Stimulated activated memory B cell treated with anti-CD40 and anti-IgM and Interleukin-4, amounts not matched to agents 10 μg/mL and 1 μg/mL and 100 μg/mL, for 72 hours (primary cell): ENCODE measurements around the gene CRELD2.
A peak's percentile ranks its signal among the peaks of the same experiment; 100 is the strongest.

Source experiments
- ATAC-seq: fragments of 150-1000 bp; cut with Tn5 transposase; 2 replicates; pipeline ENCODE4 v1.10.0; 2021
- H3K27ac Mint-ChIP-seq: one replicate; pipeline ENCODE4 v1.8.0; 2022; ENCODE audit warnings: mild to moderate bottlenecking, mixed read lengths
- H3K27me3 Mint-ChIP-seq: one replicate; pipeline ENCODE4 v1.8.0; 2022; ENCODE audit warnings: mixed read lengths
- H3K36me3 Mint-ChIP-seq: one replicate; pipeline ENCODE4 v1.8.0; 2022; ENCODE audit warnings: mixed read lengths
- H3K4me1 Mint-ChIP-seq: one replicate; pipeline ENCODE4 v1.8.0; 2022; ENCODE audit warnings: mixed read lengths
- H3K4me3 Mint-ChIP-seq: one replicate; pipeline ENCODE4 v1.8.0; 2022; ENCODE audit warnings: mild to moderate bottlenecking, moderate library complexity, mixed read lengths
- H3K9me3 Mint-ChIP-seq: one replicate; pipeline ENCODE4 v1.8.0; 2022; ENCODE audit warnings: mixed read lengths

Gene CRELD2

GRCh38 chr22:49950396-49950994 is 32.1 kb downstream of the CRELD2 start:
- peaks cover 28% of the 10 kb centered on the region for H3K4me1 Mint-ChIP-seq
- peak overlapping the region; percentile 90 for H3K27ac Mint-ChIP-seq
- no peaks in the 10 kb centered on the region for H3K36me3 Mint-ChIP-seq

DNA sequence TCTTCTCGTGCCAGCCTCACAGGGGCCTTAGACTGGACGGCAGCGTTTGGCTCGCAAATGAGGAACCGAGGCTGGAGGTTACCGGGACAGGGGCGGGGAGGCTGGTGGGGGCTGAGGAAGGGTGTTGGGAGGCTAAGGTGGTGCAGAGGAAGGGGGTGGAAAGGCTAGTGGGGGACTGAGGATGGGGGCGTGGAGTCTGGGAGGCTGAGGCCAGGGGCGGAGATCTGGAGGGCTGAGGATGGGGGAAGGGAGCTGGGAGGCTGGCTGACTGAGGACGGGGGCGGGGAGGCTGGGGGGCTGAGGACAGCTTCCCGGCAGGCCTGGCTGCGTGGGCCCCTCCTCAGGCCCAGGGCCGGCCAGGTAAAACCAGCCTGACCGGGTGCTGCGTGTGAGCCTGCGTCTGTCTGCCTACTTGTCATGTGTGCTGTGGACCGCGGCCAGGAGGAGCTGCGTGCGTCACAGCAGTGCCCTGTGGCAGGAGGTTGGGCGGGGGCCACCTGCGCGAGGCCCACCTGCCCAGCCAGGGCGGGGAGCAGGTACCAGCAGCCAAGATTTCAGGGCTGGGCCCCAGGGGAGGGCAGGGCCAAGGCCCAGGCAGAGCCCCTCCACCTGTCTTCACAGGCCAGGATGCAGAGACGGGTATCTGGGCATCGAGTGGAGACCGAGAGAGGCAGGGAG is 32.7 kb downstream of the CRELD2 start:
- peak; percentile 67 for ATAC-seq
- Mint-ChIP-seq H3K4me1 (peaks cover 28% of the 10 kb centered on the region), H3K27me3 (no peaks in the 10 kb centered on the region), H3K4me3 (no peak overlapping the region), H3K9me3 (no peaks in the 10 kb centered on the region), H3K36me3 (no peaks in the 10 kb centered on the region), H3K27ac (peak overlapping the region; percentile 90)

More at GRCh38 chr22:49950396-49950994, 32.1 kb downstream of the CRELD2 start:
- H3K4me3 Mint-ChIP-seq: no peak overlapping the region
- H3K27me3 Mint-ChIP-seq: no peaks in the 10 kb centered on the region
- H3K9me3 Mint-ChIP-seq: no peaks in the 10 kb centered on the region
- ATAC-seq: peak; percentile 25

GRCh38 chr22:49951678-49951985 is 33.2 kb downstream of the CRELD2 start:
- Mint-ChIP-seq H3K4me3 (no peak overlapping the region), H3K36me3 (no peaks in the 10 kb centered on the region), H3K27me3 (no peaks in the 10 kb centered on the region), H3K4me1 (peaks cover 28% of the 10 kb centered on the region), H3K9me3 (no peaks in the 10 kb centered on the region), H3K27ac (peak overlapping the region; percentile 90)
- no peak for ATAC-seq

DNA sequence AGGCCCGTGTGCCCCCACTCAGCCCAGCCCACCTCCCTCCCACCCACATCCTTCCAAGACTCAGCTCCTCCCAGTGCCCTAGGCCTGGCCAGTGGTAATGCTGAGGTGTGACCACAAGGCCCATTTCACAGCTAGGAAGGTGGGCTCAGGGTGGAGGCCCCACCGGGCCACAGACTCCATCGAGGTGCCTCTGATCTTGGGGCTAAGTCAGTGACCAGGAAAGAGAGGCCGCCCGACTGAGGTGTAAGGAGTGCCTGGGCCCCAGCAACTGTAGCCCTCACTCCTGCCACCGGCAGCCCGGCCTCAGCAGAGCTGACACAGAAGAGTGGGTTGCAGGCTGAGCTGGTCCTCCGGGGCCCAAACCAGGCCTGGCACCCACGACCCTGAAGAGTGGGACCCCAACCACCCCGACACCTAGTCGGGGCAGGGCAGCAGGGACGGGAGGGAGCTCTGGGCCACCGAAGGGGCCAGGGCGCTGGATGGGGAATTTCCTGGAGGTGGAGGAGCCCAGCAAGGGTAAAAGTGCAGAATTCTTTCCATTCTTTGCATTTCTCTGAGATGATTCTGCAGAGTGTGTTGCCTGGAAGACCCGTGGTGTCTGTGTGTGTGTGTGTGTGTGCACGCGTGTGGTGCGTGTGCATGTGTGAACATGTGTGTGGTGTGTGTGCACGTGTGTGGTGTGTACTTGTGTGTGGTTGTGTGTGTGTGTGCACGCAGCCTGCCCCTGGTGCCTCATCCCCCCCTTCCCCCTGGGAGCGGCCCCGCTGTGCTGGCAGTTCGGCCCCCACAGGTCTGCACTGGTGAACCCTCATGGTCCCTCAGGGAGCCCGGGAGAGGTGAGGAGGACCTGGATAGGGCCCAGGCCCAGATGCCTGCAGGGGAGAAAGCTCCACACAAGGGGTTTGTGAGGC is 33.8 kb downstream of the CRELD2 start:
- H3K27me3 Mint-ChIP-seq: no peaks in the 10 kb centered on the region

DNA sequence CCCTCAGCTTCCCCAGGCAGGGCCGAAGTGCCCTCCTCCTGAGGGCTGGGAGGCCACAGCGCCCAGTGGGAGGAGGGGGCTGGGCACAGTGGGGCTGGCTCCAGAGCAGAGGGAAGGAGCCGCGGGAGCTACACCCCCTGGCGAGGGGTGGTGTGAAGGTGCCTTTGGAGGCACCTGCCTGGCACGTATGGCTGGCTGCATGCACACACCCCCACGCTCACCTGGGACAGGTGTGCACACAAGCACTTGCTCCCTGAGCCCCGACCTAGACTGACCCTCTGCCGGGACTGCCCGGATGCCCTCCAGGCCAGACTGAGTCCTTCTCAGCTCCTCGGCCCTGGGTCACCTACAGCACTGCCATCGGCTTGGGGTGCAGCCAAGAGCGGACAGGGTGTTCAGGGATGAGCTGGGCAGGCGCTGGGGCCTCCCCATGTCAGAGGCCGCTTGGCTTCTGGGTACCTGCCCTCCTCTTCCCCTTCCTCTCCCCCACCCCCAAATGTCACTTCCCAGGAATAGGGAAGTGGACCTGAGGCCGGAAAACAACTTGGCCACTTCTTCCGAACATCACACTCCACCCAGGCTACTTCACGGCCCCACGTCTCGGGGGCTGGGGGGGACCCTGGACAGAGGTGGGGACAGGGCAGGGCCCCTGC is 34.7 kb downstream of the CRELD2 start:
- Mint-ChIP-seq H3K36me3 (no peaks in the 10 kb centered on the region), H3K27ac (peak overlapping the region; percentile 24), H3K27me3 (no peaks in the 10 kb centered on the region), H3K9me3 (no peaks in the 10 kb centered on the region), H3K4me3 (no peak overlapping the region), H3K4me1 (peaks cover 28% of the 10 kb centered on the region)
- ATAC-seq: no peak

More for the DNA sequence above, 33.8 kb downstream of the CRELD2 start:
- Mint-ChIP-seq H3K36me3 (no peaks in the 10 kb centered on the region), H3K9me3 (no peaks in the 10 kb centered on the region), H3K4me3 (no peak overlapping the region), H3K4me1 (peaks cover 28% of the 10 kb centered on the region), H3K27ac (no peak overlapping the region)
- ATAC-seq: no peak

DNA sequence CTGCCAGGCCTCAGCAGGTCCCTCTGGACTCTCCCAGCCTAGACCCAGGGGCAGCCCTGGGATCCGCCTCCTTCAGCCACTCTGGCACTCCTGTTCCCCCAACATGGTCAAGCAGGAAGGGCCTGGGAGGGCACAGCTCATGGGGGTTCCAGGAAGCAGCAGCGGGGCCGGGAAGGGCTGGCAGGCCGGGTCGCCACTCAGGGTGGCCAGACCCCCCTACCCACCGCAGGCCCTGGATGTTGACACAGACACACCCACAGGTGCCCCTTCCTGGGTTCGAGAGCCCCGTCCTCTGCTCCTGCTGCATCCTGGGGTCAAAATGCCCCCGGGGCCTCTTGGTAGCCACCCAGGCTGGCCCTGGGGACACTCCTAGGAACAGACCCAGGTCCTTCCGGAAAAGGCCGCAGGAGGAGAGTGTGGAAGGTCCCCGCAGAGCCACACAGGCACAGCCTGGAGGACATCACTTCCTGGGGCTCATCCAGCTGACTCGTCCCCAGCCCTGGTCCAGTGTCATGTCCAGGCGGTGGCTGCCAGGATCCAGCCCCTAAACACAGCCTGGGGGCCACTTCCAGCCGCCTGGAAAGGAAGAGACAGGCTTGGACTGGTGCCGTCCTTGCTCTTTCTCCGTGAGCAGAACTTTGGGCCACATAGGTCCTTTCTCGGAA is 35.4 kb downstream of the CRELD2 start:
- no peaks in the 10 kb centered on the region for H3K36me3 Mint-ChIP-seq
- H3K27ac Mint-ChIP-seq: peak overlapping the region; percentile 24
- no peaks in the 10 kb centered on the region for H3K9me3 Mint-ChIP-seq
- ATAC-seq: no peak
- no peaks in the 10 kb centered on the region for H3K27me3 Mint-ChIP-seq
- no peak overlapping the region for H3K4me3 Mint-ChIP-seq
- peaks cover 30% of the 10 kb centered on the region for H3K4me1 Mint-ChIP-seq

- Mint-ChIP-seq H3K4me1 (peaks cover 36% of the 10 kb centered on the region), H3K27me3 (no peaks in the 10 kb centered on the region), H3K27ac (peak overlapping the region; percentile 77), H3K4me3 (no peak overlapping the region), H3K9me3 (no peaks in the 10 kb centered on the region), H3K36me3 (no peaks in the 10 kb centered on the region)
- ATAC-seq: no peak
Measured at GRCh38 chr22:49954354-49954753, 35.9 kb downstream of the CRELD2 start.

DNA sequence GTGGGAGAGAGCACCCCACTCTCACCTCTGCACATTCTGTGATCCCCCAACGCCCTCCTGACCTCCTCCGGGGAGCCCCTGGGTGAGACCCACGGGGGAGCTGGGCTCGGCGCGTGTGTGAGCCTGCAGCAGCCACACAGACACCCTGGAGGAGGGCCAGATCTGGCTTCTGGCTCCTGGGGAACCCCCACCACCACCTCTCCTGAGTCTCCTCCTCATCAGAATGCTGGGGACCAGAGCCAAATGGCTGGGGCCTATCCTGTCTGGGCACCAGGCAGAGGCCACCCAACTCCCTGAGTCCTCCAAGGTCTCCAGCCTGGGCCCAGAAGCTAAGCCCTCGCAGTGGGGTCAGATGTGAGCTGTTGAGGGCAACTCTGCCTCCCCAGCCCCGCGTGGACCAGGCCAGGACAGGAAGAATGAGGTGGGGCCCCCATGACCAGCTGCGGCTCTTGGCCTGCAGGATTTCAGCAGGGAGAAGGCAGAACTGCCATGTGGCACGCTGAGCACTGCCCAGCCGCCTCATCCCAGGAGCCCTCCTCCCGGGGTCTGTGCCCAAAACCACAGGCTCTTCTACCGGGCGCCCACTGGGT is 36.7 kb downstream of the CRELD2 start:
- Mint-ChIP-seq H3K9me3 (no peaks in the 10 kb centered on the region), H3K27ac (peak overlapping the region; percentile 77), H3K27me3 (no peaks in the 10 kb centered on the region), H3K4me1 (peaks cover 32% of the 10 kb centered on the region), H3K36me3 (no peaks in the 10 kb centered on the region), H3K4me3 (no peak overlapping the region)
- no peak for ATAC-seq

DNA sequence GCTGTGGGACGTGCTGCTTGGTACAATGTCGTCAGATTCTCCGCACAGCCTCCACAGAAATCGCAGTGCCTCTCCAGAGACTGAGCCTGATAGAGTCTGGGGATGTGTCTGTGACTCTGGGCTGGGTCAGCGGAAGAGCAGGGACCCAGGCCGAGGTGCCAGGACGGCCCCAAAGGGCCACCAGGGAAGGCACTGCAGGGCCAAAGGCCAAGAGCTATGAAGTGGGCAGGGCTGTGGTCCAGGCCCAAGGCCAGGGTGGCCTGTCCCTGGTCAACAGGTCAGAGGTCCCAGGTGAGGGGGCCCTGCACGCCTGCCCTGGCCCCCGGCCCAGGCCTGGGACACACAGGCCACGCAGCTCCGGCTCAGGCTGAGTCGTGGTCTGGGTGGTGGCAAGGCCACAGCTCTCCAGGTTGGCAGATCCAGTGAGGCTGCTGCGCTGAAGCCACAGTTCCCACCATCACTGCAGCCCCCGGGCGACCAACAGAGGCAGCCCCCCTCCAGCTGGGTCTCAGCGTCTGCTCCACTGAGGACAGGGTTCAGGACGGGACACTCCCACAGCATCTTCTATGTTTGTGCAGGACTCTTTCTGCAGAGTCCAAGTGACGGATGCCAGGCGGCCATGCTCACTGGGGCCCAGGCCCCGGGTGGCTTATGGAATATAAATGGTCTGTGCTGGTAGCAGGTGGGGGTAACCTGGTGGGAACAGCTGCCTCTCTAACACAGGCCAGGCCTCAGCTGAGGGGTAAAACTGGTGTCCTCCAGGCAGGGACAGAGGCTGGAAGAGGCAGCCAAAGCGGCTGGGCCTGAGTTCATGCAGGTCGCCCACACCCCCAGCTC is 37.4 kb downstream of the CRELD2 start:
- no peak for ATAC-seq
- peak overlapping the region; percentile 77 for H3K27ac Mint-ChIP-seq
- H3K4me1 Mint-ChIP-seq: peaks cover 31% of the 10 kb centered on the region
- H3K9me3 Mint-ChIP-seq: no peaks in the 10 kb centered on the region
- no peaks in the 10 kb centered on the region for H3K36me3 Mint-ChIP-seq
- no peak overlapping the region for H3K4me3 Mint-ChIP-seq
- no peaks in the 10 kb centered on the region for H3K27me3 Mint-ChIP-seq

DNA sequence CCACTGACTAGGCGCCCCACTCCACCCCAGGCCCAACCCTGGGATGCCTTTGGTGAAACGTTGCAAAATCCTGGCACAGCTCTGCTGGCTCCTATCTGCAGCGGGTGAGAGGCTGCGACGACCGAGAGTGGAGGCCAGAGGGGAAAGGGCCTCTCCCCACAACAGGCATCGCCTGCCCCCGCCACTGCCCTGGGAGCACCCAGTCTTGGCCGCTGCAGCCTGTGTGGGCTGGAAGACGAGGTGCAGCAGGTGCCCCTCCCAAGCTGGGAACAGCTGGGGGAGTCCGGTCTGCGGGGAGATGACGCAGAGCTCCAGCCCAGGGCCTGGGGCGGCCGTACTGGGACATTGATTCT is 38.0 kb downstream of the CRELD2 start:
- Mint-ChIP-seq H3K4me3 (no peak overlapping the region), H3K27me3 (no peaks in the 10 kb centered on the region), H3K27ac (peak overlapping the region; percentile 77), H3K36me3 (peaks cover under 1% of the 10 kb centered on the region), H3K9me3 (no peaks in the 10 kb centered on the region), H3K4me1 (peaks cover 25% of the 10 kb centered on the region)
- no peak for ATAC-seq

DNA sequence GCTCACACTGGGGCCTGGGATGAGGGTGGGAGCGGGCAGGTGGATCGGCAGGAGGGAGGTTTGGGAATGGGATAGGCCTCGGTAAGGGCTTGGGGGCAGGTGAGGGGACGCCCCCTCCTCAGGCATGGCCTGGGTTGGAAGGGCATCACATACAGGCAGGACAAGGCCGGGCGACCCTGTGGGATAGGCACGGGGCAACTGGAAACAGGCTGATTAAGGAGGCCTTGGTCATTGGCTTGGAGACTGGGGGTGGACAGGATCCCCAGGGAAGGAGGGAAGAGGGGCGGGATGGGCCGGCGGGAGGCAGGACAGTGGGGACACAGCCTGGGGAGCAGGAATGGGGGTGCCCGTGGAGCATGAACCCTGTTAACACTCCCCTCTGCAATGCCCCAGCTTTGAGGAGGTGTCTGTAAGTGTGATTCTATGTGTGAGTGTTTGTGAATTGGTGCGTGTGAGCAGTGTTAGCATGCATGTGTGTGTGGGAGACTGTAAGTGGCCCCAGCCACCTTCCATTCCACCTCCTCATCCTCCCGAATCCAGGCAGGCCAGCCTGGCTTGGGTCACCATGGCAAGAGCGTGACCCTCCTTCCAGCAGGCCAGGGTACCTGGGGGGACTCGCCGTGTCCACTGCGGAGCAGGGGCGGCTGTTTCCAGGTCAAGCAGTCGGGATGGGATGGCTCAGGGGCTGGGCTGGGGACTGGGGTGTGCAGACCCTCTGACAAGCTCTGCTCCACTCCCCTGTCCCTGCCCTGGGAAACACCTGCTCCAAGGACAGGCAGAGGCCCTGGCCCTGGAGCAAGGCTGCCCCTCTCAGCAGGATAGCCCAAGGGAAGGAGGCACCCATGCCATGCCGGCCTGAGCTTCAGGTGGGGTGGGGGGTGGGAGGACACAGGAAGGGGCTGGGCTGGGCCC is 38.7 kb downstream of the CRELD2 start:
- H3K4me1 Mint-ChIP-seq: peaks cover 22% of the 10 kb centered on the region
- H3K27ac Mint-ChIP-seq: no peak overlapping the region
- no peak overlapping the region for H3K4me3 Mint-ChIP-seq
- ATAC-seq: no peak
- no peaks in the 10 kb centered on the region for H3K9me3 Mint-ChIP-seq
- no peaks in the 10 kb centered on the region for H3K27me3 Mint-ChIP-seq
- H3K36me3 Mint-ChIP-seq: peaks cover 7% of the 10 kb centered on the region

- H3K27me3 Mint-ChIP-seq: no peaks in the 10 kb centered on the region
- ATAC-seq: no peak
- H3K4me3 Mint-ChIP-seq: peak overlapping the region; percentile 22
- peaks cover 12% of the 10 kb centered on the region for H3K36me3 Mint-ChIP-seq
- H3K4me1 Mint-ChIP-seq: peaks cover 21% of the 10 kb centered on the region
- no peaks in the 10 kb centered on the region for H3K9me3 Mint-ChIP-seq
- no peak overlapping the region for H3K27ac Mint-ChIP-seq
Measured at GRCh38 chr22:49957826-49958365, 39.5 kb downstream of the CRELD2 start.

DNA sequence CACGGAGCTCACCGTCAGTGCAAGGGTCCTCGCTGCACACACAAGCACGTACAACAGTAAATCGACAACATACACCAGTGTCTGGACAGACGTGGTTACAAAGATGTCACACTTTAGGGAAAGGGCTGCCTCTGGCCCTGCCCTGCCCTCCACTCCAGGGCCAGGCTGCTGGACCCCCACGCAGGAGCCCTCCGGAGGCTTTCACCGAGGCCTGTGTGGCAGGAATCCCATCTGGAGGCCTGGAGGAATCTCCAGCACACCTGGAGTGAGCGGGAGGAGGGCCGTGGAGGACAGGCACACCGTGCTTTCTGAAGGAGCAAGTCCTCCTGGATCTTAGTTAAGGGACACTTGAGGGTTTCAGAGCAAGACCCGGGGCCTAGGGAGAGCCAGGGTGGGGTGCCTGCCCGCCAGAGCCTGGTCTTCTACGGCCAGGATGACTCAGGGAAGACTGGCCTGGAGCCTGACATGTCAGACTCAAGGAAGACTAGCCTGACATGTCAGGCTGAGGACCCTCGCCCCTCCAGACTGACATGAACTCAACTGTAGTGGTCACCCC is 40.0 kb downstream of the CRELD2 start:
- H3K4me1 Mint-ChIP-seq: peaks cover 23% of the 10 kb centered on the region
- peak overlapping the region; percentile 88 for H3K27ac Mint-ChIP-seq
- H3K9me3 Mint-ChIP-seq: no peaks in the 10 kb centered on the region
- peaks cover 18% of the 10 kb centered on the region for H3K36me3 Mint-ChIP-seq
- peak overlapping the region; percentile 77 for H3K4me3 Mint-ChIP-seq
- no peaks in the 10 kb centered on the region for H3K27me3 Mint-ChIP-seq
- no peak for ATAC-seq
